GM19238 (cell line): ENCODE results near the gene ZNF576.
"Not testable (repeated sequence)": the region's sequence is repeated elsewhere in the genome, so short reads cannot be mapped to it uniquely, and the experiment has no call there.

Source experiments
- DNase-seq: peaks from one replicate; pipeline ENCODE4 v3.0.0; 2011; ENCODE audit warnings: low spot score; ENCODE audit not compliant: insufficient read length

The ZNF576 gene

GRCh38 chr19:43599635-43600295 lies 3.4 kb downstream of the ZNF576 start:
- DNase-seq = no peak

GRCh38 chr19:43600326-43600725 lies 3.9 kb downstream of the ZNF576 start:
- not testable (repeated sequence) for DNase-seq

GRCh38 chr19:43605875-43606568 lies 9.6 kb downstream of the ZNF576 start:
- DNase-seq = no peak

- DNase-seq = no peak
Measured at GRCh38 chr19:43606569-43607229, 10.3 kb downstream of the ZNF576 start.

GRCh38 chr19:43607238-43608205 lies 11.1 kb downstream of the ZNF576 start:
- no peak for DNase-seq

GRCh38 chr19:43609872-43610271 lies 13.5 kb downstream of the ZNF576 start:
- DNase-seq = no peak

- DNase-seq = no peak
Measured at GRCh38 chr19:43610493-43610892, 14.1 kb downstream of the ZNF576 start.

GRCh38 chr19:43611788-43612187 lies 15.4 kb downstream of the ZNF576 start, which contains the start of gene SRRM5:
Gene SRRM5 (plus strand): TSS chr19:43612088. CDS start chr19:43612122, 34 bp downstream.
- no peak for DNase-seq

GRCh38 chr19:43612374-43612773 lies 16.0 kb downstream of the ZNF576 start:
- no peak for DNase-seq

- DNase-seq = no peak
Measured at GRCh38 chr19:43616306-43616705, 19.9 kb downstream of the ZNF576 start.

- no peak for DNase-seq
Measured at GRCh38 chr19:43616954-43617353, 20.6 kb downstream of the ZNF576 start.

GRCh38 chr19:43618921-43619261 lies 22.5 kb downstream of the ZNF576 start:
- DNase-seq = peak; percentile 62

- peak; percentile 90 for DNase-seq
Measured at GRCh38 chr19:43619262-43620060, 23.1 kb downstream of the ZNF576 start, which contains the start of gene ZNF428. Gene ZNF428 (minus strand): TSS chr19:43619629. CDS start chr19:43614304, 5,325 bp downstream.

GRCh38 chr19:43620061-43621001 lies 23.9 kb downstream of the ZNF576 start:
- DNase-seq = no peak

- no peak for DNase-seq
Measured at GRCh38 chr19:43622070-43622469, 25.7 kb downstream of the ZNF576 start.

- DNase-seq = no peak
Measured at GRCh38 chr19:43622956-43623355, 26.6 kb downstream of the ZNF576 start.

- DNase-seq = no peak
Measured at GRCh38 chr19:43623889-43624670, 27.7 kb downstream of the ZNF576 start.

GRCh38 chr19:43624933-43625332 lies 28.5 kb downstream of the ZNF576 start:
- peak; percentile 63 for DNase-seq
